Measurements from ENCODE around the gene RAB37.

RAB37 gene

DNA sequence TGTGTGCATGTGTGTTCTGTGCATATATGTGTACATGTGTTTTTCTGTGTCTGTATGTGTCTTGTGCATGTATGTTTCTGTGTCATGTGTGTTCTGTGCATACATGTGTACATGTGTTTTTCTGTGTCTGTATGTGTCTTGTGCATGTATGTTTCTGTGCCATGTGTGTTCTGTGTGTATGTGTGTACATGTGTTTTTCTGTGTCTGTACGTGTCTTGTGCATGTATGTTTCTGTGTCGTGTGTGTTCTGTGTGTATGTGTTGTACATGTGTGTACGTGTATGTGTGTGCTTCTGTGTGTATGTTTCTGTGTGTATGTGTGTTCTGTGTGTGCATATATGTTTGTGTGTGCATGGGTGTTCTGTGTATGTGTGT is 8.4 kb upstream of the RAB37 start:
- no peak for DNase-seq (ENCODE audit: low read depth)

DNA sequence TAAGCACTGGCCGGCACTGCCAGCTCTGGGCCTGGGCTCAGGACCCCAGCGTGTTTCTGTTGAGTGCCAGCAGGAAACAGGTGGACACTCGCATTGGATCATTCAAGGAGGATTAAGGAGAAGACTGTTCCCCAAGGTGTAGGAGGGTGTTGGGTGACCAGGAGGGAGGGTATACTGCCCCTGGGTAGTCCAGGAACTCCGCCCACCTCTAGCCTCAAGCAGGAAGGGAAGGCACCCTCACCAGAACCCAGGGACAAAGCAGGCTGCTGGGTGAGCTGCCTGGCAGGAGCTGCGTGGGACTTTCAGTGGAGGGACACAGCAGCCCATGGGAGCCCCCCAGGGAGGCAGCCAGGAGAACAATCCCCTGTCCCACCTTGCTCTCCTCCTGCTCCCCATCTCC is 7.7 kb upstream of the RAB37 start:
- no peak for DNase-seq (ENCODE audit: low read depth)

DNA sequence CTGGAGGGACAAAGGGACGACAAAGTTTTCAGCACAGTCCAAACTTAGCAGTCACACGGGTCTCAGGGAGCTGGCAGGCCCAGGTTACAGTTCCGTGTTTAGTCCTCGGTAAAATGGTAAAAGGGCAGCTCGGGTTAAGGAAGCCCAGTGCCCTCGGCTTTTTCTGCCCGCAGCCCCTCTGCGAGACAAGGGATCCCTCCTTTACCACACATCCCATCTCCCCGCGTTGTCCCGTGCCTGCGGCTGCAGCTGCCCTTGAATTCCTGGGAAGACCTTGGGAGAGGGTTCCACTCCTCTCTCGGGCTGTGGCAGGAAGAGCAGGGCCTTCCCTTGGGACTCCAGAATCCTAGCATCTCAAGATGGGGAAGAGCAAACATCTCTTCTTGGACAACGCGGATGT is 7.2 kb upstream of the RAB37 start:
- DNase-seq (ENCODE audit: low read depth), result no peak

DNA sequence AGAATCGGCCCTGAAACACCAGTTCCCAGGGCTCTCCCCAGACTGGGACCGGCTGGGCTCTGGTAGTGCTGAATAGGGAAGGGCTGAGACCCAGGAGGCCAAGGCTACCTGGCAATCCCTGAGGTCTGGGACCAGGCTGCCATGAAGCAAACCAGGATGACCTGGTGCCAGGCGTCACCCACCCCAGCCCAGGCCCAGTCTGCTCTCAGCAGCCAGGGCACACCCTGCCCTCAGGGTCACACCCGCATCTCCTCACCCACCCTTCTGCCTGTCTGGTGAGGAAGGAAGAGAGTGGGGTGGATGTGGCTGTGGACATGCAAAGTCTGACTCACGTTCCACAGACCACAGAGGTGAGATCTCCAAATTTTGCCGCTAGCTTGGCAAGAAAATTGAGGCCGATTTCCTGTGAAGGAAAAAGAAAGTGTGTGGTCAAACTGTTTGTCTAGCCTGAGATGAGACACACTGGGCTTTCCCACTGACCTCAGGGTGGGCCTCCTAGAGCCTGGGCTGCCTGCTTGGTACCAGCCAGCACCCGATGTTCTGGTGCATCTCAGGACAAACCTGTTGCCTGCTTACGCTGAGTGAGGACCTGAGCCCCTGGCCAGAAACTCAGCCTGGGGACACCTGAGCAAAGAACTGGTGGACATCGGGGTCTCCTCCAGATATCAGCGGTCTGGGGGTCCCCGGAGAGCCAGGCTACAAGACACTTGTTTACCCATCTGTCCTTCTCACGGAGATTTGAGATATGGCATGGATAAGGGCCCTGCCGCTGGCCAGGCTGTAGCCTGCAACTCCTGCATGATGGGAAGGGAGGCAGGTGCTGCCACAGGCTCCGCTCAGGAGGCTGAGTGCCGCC is 6.3 kb upstream of the RAB37 start:
- no peak for DNase-seq (ENCODE audit: low read depth)

DNA sequence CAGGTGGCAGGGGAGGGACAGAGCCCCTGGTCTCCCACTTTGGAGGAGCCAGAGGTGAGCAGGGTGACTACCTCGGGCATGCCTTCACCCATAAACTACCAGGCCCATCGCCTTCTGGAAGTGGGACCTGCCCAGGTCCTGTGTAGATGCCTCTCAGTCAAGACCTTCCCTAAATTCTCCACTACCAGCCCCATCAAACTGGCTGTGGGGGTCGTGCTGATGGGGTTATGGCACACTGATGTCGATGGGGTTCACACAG is 5.8 kb upstream of the RAB37 start:
- no peak for DNase-seq (ENCODE audit: low read depth)

DNA sequence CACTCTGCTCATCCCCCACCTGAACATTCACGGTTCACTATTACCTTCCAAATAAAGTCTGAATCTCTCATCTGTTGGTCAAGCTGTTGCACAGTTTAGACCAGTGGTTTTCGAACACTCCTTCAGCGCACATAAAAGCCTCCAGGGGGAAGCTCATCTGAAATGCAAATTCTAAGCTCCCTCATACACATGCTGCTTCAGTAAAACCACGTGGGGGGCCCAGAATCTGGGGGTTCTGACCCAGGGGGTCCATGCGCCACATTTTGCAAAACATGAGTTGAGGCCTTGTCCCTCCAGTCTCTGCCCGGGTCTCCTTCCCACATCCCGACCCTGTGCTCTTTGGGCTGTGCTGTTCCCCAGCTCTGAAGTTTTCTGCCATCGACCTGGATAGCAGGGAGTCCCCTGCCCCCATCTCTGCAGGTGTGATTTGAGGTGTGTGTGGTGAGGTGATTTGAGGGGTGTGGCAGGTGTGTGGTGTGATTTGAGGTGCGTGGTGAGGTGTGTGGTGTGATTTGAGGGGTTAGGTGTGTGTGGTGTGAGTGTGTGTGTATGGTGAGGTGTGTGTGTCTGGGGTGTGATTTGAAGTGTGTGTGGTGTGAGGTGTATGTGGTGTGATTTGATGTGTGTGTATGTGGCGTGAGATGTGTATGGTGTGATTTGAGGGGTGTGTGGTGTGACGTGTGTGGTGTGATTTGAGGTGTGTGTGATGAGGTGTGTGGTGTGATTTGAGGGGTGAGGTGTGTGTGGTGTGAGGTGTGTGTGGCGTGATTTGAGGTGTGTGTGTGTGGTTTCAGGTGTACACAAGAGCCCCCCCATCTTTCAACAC is 4.8 kb upstream of the RAB37 start:
- DNase-seq (ENCODE audit: low read depth), result no peak

DNA sequence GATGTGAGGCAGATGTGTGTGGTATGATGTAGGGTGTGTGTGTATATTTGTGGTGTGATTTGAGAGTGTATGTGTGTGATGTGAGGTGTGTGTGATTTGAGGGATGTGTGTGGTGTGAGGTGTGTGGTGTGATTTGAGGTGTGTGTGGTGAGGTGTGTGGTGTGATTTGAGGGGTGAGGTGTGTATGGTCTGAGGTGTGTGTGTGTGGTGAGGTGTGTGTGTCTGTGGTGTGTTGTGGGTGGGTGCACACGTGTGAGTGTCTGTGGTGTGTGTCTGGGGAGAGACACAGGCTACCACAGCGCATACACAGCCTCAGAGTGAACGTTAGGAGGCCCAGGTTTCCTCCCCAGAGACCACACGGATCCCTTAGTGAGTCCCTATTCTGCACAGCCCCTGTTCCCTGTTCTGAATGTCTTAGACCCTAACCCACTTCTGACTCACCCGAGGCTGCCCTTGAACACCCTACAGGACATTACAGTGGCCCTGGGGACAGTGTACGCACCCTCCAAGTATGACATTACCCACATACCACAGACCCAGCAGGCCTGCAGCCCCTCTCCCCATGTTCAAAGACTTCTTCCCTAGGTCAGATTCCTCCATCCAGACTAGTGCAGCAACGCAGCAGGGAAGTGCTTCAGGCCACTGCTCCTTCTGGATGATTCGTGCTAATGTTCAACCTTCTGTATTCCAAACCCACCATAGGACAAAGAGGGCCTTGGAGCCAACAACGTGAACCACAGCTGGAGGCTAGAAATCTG is 3.5 kb upstream of the RAB37 start:
- no peak for DNase-seq (ENCODE audit: low read depth)

DNA sequence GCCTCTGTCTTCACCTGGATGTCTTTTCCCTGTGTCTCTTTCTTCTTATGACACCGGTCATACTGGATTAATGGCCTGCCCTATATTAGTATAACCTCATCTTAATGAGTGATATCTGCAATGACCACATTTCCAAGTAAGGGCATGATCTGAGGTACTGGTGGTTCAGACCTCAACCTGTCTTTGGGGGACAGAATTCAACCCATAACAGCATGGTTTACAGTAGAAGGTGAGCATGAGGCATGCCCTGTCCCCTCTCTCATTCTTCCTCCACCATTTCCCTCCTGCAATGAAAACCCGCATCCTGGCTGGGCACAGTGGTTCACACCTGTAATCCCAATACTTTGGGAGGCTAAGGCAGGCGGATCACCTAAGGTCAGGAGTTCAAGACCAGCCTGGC is 2.8 kb upstream of the RAB37 start:
- DNase-seq (ENCODE audit: low read depth), result no peak

DNA sequence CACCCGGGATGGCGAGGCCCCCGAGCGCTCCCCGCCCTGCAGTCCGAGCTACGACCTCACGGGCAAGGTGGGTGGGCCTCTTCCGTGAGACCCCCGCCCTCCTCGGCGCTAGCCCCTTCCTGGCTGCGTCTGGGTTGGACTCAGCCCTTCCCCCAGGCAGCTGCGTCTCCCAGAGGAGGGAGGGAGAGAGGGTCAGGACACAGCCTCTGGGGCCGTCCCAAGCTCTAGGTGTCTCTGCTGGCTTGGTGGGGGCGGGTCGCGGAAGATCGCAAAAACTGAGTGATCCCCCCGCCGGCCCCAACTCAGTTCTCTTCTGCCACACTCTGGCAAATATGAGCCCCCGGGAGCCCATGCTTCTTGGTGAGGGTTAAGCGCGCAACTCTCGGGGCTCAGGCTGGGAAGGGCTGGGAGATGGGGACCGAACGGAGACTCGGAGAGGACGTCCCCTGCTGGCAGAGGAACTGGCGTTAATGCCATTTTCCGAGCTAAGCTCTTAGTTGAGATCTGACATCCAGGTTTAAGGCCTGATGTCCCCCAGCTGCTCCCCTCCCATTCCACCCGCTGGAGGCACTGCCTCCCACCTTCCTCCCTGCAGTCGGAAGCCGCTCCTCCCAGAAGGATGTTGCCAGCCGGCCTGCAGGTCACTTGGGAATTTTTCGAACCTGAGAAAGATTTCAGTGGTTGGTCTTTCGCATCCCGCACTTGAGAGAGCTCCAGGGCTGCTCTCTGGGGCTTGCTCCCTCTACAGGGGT is 419 bp downstream of the RAB37 start:
- DNase-seq (ENCODE audit: low read depth), result no peak

DNA sequence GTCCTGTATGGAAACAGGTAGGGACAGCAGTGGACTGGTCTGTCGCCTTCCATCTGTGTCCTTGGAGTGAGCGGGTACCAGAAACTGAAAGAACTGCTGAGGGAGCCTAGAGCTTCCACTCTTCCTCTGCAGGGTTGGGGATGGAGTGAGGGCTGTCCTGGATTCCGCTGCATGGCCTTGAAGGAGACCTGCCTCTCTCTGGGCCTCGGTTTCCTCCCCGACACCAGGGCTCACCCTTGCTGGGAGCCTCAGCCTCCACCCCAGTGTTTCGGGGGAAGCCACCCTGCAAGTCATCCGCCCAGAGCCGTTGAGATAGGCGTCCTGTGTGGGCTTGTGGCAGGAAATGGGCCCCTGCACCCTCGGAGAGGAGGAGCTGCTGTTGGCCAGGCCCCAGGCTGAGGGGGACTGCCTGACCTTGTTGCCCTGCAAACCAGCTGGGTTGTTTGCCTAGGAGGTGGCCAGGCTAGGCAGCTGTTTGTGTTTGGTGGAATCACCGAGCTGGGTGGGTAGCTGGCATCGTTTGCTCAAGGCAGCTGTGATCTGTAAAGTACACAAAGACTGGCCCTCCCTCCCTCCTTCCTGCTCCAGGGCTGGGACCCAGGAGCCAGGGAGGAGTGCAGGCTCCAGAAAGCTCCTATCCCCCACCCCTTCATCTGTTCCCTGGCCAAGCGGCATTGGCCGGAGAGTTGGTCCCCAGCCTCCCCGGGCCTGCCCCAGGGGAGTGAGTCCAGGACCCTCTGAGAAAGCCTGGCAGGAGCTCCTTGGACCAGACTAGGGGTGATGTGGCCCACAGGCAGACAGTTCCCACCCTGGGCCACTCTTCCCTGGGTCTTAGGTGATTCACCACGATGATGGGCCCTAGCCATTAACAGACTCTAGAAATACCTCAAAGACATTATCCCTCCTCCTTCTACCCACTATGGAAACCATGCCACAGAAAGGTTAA is 1.3 kb downstream of the RAB37 start:
- no peak for DNase-seq (ENCODE audit: low read depth)

DNA sequence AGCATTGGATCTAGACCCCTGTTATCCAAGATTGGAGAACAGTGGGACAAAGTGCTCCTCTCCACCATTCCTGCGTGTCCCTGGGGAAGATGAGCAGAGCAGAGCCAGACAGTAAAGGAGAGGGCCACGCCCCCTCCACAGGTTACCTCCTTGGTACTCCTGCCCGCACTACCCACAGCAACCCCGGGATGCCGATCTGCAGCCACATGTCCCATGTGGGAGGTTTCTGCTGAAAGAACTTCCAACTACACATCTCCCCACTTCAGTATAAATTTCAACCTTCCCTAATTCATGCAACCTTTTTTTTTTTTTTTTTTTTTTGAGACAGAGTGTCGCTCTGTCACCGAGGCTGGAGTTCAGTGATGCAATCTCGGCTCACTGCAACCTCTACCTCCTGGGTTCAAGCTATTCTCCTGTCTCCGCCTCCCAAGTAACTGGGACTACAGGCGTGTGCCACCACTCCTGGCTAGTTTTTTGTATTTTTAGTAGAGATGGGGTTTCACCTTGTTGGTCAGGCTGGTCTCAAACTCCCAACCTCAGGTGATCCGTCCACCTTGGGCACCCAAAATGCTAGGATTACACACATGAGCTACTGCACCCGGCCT is 2.3 kb downstream of the RAB37 start:
- no peak for DNase-seq (ENCODE audit: low read depth)

DNA sequence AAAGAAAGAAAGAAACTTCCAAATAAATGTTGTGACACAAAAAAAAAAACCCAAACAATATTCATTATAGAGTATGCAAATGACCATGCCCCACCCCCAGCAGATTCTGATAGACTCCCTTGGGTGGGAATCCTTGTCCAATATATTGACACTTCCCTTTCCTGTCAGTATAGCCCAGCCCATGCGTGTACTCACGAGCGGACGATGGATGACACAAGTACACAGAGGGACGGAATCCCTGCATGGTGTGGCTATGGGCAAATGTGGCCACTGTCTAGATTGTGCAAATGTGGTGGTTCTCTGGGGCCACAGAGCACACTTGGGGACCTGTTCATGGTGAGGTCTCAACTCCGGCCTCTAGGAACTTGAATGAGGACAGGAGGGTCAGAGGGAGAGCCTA is 3.1 kb downstream of the RAB37 start:
- DNase-seq (ENCODE audit: low read depth), result no peak

DNA sequence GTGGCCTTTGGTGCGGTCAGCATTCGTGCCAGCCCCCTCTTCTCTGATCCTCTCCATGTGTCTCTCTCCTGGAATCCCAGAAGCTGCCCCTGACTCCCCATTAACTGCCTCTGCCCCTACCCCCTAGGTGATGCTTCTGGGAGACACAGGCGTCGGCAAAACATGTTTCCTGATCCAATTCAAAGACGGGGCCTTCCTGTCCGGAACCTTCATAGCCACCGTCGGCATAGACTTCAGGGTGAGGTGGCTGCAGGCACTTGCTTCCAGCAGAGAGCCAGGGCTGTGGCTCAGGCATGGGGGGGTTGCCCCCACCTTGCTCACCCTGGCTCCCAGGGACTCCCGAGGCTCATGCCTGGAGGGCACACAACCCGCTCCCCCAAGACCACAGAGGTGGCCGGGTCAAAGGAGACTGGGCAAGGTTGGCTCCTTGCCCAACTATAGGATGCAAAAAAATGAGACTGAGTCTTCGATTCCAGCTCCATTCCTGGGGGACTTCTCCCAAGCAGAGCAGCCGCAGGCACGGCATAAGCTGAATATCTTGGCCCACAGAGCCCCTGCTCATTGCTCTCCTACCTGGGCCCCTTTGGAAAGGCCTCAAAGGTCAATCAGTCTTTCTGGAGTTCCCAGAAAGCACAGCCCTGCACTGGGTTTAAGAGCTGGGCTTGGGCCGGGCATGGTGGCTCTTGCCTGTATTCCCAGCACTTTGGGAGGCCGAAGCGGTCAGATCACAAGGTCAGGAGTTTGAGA is 3.8 kb downstream of the RAB37 start:
- no peak for DNase-seq (ENCODE audit: low read depth)

DNA sequence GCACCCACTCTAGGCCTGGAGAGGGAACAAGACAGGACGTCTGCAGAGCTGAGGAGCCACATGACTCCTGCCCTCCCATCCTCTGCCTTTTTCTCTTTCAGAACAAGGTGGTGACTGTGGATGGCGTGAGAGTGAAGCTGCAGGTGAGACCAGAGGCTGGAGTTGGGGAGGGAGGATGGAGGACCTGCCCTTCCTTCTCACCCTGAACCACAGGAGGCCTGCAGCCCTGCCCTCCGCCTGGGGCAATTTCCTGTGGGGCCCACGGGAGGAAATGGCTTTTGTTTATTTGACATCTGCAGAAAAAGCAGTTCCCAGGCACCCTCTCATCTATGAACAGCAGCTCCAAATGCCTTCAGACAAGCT is 5.1 kb downstream of the RAB37 start:
- DNase-seq (ENCODE audit: low read depth), result no peak

DNA sequence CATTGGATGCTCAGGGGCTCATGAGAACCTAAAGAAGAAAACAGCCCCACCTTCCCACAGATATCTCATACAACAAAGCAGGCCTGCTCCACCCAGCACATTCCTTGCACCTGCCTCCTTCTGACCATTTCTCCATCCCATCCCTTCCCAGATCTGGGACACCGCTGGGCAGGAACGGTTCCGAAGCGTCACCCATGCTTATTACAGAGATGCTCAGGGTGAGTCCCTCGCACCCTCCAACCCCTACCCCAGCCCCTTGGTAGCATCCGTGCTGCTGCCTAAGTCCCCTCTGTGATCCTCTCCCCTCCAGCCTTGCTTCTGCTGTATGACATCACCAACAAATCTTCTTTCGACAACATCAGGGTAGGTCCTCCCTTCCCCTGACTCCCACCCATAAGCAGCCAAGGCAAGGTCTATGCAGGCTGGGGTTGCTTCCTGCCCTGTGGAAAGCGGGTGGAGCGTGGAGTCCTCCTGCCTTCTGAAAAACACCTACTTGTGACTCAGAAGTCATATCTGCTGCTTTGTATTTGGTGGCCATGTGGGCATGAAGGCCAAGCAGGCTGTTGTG is 6.0 kb downstream of the RAB37 start:
- no peak for DNase-seq (ENCODE audit: low read depth)

DNA sequence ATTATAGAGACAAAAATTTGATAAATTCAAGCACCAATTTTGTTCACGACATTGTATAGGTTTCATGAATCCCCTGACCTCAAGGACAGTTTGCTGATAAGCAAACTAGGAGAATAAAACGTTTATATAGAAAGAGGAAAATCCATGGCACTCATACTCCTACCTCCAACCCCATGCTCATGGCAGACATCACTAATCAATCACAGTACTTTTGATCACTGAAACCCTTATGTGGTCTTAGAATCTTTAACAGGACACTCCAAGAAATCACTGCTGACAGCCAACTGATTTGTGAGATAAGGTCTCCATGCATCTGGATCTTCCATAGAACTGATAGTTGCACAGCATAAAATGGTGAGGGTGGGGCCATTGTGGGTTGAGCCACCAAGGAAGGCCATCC is 6.7 kb downstream of the RAB37 start:
- no peak for DNase-seq (ENCODE audit: low read depth)

DNA sequence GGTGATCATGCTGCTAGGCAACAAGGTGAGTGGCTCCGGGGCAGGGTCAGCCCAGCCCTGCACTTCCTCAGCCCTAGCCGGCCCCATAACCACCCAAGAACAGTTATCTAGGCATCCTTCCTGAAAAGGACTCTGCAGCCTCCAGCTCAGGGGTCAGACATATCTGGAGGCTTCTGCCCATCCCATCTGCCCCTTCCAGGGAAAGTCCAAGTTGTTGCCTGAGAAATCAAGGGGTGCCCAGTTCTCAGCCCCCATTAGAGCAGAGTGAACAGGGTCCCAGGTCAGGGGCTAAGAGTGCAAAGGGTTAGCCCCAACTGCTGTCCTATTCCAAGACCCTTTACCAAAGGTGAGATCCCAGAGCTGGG is 7.3 kb downstream of the RAB37 start:
- DNase-seq (ENCODE audit: low read depth), result no peak

DNA sequence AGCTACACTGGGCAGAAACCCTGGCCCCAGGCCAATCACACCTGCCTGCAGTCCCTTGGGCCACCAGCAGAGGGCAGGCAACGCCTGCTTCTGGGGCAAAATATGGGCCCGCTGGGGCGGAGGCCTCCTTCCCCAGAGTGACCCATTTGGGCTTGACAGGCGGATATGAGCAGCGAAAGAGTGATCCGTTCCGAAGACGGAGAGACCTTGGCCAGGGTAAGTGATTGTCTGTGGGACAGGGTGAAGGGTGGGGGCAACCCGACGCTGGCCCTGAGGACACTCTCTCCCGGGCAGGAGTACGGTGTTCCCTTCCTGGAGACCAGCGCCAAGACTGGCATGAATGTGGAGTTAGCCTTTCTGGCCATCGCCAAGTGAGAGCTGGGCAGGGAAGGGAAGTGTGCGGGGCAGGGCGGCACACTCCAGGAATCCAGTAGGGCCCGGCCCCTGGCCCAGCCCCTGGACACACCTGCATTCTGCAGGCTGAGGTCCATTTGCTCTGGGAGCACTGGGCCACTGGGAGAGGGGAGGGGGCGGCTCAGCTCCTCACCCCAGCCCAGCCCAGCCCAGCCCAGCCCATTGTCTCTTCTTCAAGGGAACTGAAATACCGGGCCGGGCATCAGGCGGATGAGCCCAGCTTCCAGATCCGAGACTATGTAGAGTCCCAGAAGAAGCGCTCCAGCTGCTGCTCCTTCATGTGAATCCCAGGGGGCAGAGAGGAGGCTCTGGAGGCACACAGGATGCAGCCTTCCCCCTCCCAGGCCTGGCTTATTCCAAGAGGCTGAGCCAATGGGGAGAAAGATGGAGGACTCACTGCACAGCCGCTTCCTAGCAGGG is 7.9 kb downstream of the RAB37 start:
- peak; percentile 34 for DNase-seq (ENCODE audit: low read depth)

All from HS-5 (cell line).